PFSK-1 (cell line): ENCODE results near the gene CARTPT.
A peak's percentile ranks its signal among the peaks of the same experiment; 100 is the strongest.

Source experiments
- REST ChIP-seq, 2 experiments: IDR thresholded peaks; 2 replicates each; pipeline versions ENCODE4 v1.6.1 to v1.8.0; 2011 to 2012; ENCODE audit warnings: low read depth in 2 of 2, low read length in 2 of 2, control low read depth in 1 of 2, inconsistent platforms in 1 of 2, mild to moderate bottlenecking in 1 of 2, moderate library complexity in 1 of 2; ENCODE audit not compliant: insufficient read depth in 1 of 2
- SIN3A ChIP-seq: IDR thresholded peaks from 2 replicates; pipeline ENCODE4 v1.6.1; 2012; ENCODE audit warnings: mild to moderate bottlenecking, low read length, moderate library complexity, borderline replicate concordance; ENCODE audit not compliant: insufficient read depth

- TF ChIP-seq REST (IDR thresholded peaks at IDR 0.05; ENCODE audit: insufficient read depth in 1 of 2, low read depth in 2 of 2, low read length in 2 of 2) (peak; percentile 92 to 94), SIN3A (no peak)
Observed at GRCh38 chr5:71719063-71719964, at the start of gene CARTPT.
